K562 (cell line): ENCODE measurements around the gene SPATS1. TPM values are rescaled to one million over a fixed set of nuclear protein-coding genes. Genes with fewer than 3 reads are reported as not detected.

Experiments
- ATAC-seq: fragments of 200-7000 bp; cut with Tn5 transposase; 3 replicates; pipeline ENCODE4 v1.9.1; 2020; ENCODE audit warnings: moderate library complexity
- BruUV-seq: library from RNA; stranded (reverse); fragments of 400-500 nt; replicated peaks from 2 replicates; lab custom pipeline; 2021; lab: Mats Ljungman, UMichigan
- CTCF ChIA-PET: fragments of 300-600 bp; formaldehyde crosslinking; extraction: SDS; loops from one replicate; lab custom pipeline; 2021; ENCODE audit warnings: low intra/inter-chr PET ratio; lab: Yijun Ruan, JAX
- POLR2A ChIA-PET: fragments of 300-600, 350-650 bp; sonication (Branson Sonifier 250); formaldehyde crosslinking; extraction: SDS; loops from one replicate; lab custom pipeline; 2021; ENCODE audit warnings: antibody characterized with exemption, inconsistent platforms; lab: Yijun Ruan, JAX
- DNase-seq, 4 experiments: peaks; one replicate each; pipeline versions ENCODE4 v3.0.0 to v3.0.0-alpha.2; 2011 to 2018; ENCODE audit warnings: low spot score in 3 of 4, mixed read lengths in 3 of 4; ENCODE audit errors: extremely low read depth in 1 of 4
- FAIRE-seq: peaks from 2 replicates; lab custom pipeline; 2011; peaks lifted over from hg19 to GRCh38; lab: Jason Lieb, UNC
- H2AFZ ChIP-seq: 2 replicates; pipeline ENCODE4 v1.6.0; 2011; ENCODE audit warnings: low read depth, low read length, control low read depth, inconsistent platforms
- H3K27ac ChIP-seq: fragments of 200-600 bp; 3 replicates; pipeline ENCODE4 v1.8.0; 2011; ENCODE audit warnings: low read depth, mild to moderate bottlenecking, control low read depth, inconsistent platforms, low read length, moderate library complexity, mixed read lengths; ENCODE audit errors: extremely low read depth
- H3K27me3 ChIP-seq, 2 experiments: fragments of 300-600 bp in 1 of 2; 2 replicates in 1 of 2; 3 replicates in 1 of 2; pipeline versions ENCODE4 v1.6.0 to v1.8.0; 2011; ENCODE audit warnings: inconsistent platforms in 2 of 2, low read length in 2 of 2, mild to moderate bottlenecking in 1 of 2, mixed read lengths in 1 of 2, moderate library complexity in 1 of 2; ENCODE audit not compliant: control insufficient read depth in 2 of 2, insufficient read depth in 2 of 2
- H3K36me3 ChIP-seq: fragments of 300-600 bp; 3 replicates; pipeline ENCODE4 v1.8.0; 2011; ENCODE audit warnings: mild to moderate bottlenecking, low read length, inconsistent platforms; ENCODE audit not compliant: control insufficient read depth, insufficient read depth
- H3K4me1 ChIP-seq, 2 experiments: fragments of 200-600 bp in 1 of 2; replicated peaks in 1 of 2; 2 replicates in 1 of 2; 3 replicates in 1 of 2; pipeline versions ENCODE4 v1.5.1 to v1.8.0; 2011; ENCODE audit warnings: inconsistent platforms in 2 of 2, low read length in 2 of 2, mild to moderate bottlenecking in 1 of 2, mixed read lengths in 1 of 2, moderate library complexity in 1 of 2; ENCODE audit not compliant: control insufficient read depth in 2 of 2, insufficient read depth in 2 of 2
- H3K4me2 ChIP-seq: 2 replicates; pipeline ENCODE4 v1.6.1; 2011; ENCODE audit warnings: low read length, control low read depth, inconsistent platforms, mixed read lengths; ENCODE audit not compliant: insufficient read depth
- H3K4me3 ChIP-seq: fragments of 200-600 bp; sonication (generic), shearing (Covaris generic); 2 replicates; pipeline ENCODE4 v1.5.1; 2016; ENCODE audit warnings: control low read depth, inconsistent platforms
- H3K79me2 ChIP-seq: fragments of 200-600 bp; 3 replicates; pipeline ENCODE4 v1.8.0; 2011; ENCODE audit warnings: low read length, inconsistent platforms; ENCODE audit not compliant: control insufficient read depth, insufficient read depth
- H3K9ac ChIP-seq, 2 experiments: 2 replicates each; pipeline versions ENCODE4 v1.6.0 to v1.6.1; 2011; ENCODE audit warnings: low read depth in 2 of 2, low read length in 2 of 2, control low read depth in 1 of 2, inconsistent platforms in 1 of 2, mild to moderate bottlenecking in 1 of 2, mixed read lengths in 1 of 2; ENCODE audit not compliant: insufficient read depth in 1 of 2
- H3K9me1 ChIP-seq: one replicate; pipeline ENCODE4 v1.6.0; 2011; ENCODE audit warnings: inconsistent platforms, mild to moderate bottlenecking, low read length, moderate library complexity; ENCODE audit not compliant: control insufficient read depth, insufficient read depth
- H3K9me3 ChIP-seq: replicated peaks from 2 replicates; pipeline ENCODE4 v1.5.1; 2011; ENCODE audit warnings: low read depth, low read length, inconsistent platforms; ENCODE audit not compliant: control insufficient read depth, insufficient read depth
- H4K20me1 ChIP-seq: replicated peaks from 2 replicates; pipeline ENCODE4 v1.6.1; 2011; ENCODE audit warnings: low read length, inconsistent platforms, mixed read lengths; ENCODE audit not compliant: control insufficient read depth, insufficient read depth
- CEBPB ChIP-seq: fragments of 450-650 bp; IDR thresholded peaks from 2 replicates; pipeline ENCODE4 v1.6.1; 2016; ENCODE audit warnings: missing genetic modification characterization, missing compliant biosample characterization
- HDAC2 ChIP-seq: fragments of 450-650 bp; IDR thresholded peaks from 2 replicates; pipeline ENCODE4 v1.6.1; 2016; ENCODE audit warnings: mild to moderate bottlenecking
- HNRNPH1 ChIP-seq: fragments of 200-400 bp; formaldehyde crosslinking; optimal IDR thresholded peaks from 2 replicates; pipeline ENCODE3; 2017; ENCODE audit warnings: low read depth, mild to moderate bottlenecking, low read length, moderate library complexity
- RBM25 ChIP-seq: fragments of 200-400 bp; formaldehyde crosslinking; IDR thresholded peaks from 2 replicates; pipeline ENCODE4 v1.6.1; 2018; ENCODE audit warnings: low read length, low read depth, moderate library complexity; ENCODE audit not compliant: severe bottlenecking
- STAT5B ChIP-seq: fragments of 250-450 bp; sonication (Bioruptor Pico); IDR thresholded peaks from 2 replicates; pipeline ENCODE4 v1.8.0; 2021; ENCODE audit warnings: mild to moderate bottlenecking, inconsistent platforms
- TFAP4 ChIP-seq: sonication (generic); formaldehyde crosslinking; IDR thresholded peaks from 2 replicates; pipeline ENCODE4 v1.8.0; 2022; ENCODE audit warnings: missing genetic modification reagents, mild to moderate bottlenecking, moderate library complexity, borderline replicate concordance
- ZBTB34 ChIP-seq: fragments of 250-450 bp; sonication (Bioruptor Pico); IDR thresholded peaks from 2 replicates; pipeline ENCODE4 v1.8.0; 2021; ENCODE audit warnings: mild to moderate bottlenecking, moderate library complexity
- WGBS: fragments of 100-300 bp; shearing (Covaris generic); methylation state at CpG from one replicate; pipeline ENCODE4 v1.1.6; 2016; ENCODE audit warnings: low coverage, mixed read lengths; ENCODE audit not compliant: insufficient coverage; ENCODE audit errors: missing lambda C conversion rate; 5-methylcytosine and 5-hydroxymethylcytosine counted together
- in situ Hi-C: fragments of 300-500 bp; cut with MboI; formaldehyde crosslinking; loops from 4 replicates; pipeline ENCODE4 v1.15.0; 2018; ENCODE audit warnings: inconsistent platforms, mixed read lengths
- intact Hi-C: fragments of 100-400 bp; cut with micrococcal nuclease; formaldehyde crosslinking; loops from 2 replicates; pipeline ENCODE4 v1.14.2; 2022
- polyA plus RNA-seq, 8 experiments: library from polyadenylated mRNA; depleted of rRNA in 4 of 8; stranded (reverse) in 5 of 8; unstranded in 3 of 8; fragments of >200 nt; fragmentation: Nextera tagmentation in 2 of 8; fragmentation: Illumina TruSeq in 1 of 8; extraction: Ambion mirVana in 2 of 8; extraction: Trizol in 1 of 8; gene quantifications; 2 replicates each; pipeline versions ENCODE4 v1.2.1 to v1.2.3, GENCODE V29; 2011 to 2014; ENCODE audit warnings: inconsistent platforms in 1 of 8, missing spikeins in 1 of 8
- total RNA-seq, 7 experiments: library from RNA; depleted of rRNA in 6 of 7; stranded (reverse); fragments of >200 nt in 6 of 7; fragmentation: Illumina TruSeq in 2 of 7; extraction: Trizol in 2 of 7; gene quantifications; 2 replicates each; pipeline versions ENCODE4 v1.2.1 to v1.2.3, GENCODE V29; 2011 to 2021; ENCODE audit warnings: low replicate concordance in 1 of 7

The SPATS1 gene
- total and polyA plus RNA-seq, 9 of the 15 experiments (the other 6 are each of a cell fraction or from before 2014, with no cell fraction given) = not detected

GRCh38 chr6:44381739-44382138 lies 39.3 kb downstream of the SPATS1 start:
- POLR2A ChIA-PET = no interaction called here
- CTCF ChIA-PET = no interaction called here
- H2AFZ ChIP-seq = no peak overlapping the region
- no peak overlapping the region for H3K27ac ChIP-seq
- H3K4me2 ChIP-seq = no peak overlapping the region
- no peak overlapping the region for H3K4me3 ChIP-seq
- H3K9ac ChIP-seq = no peak overlapping the region
- no peaks in the 10 kb centered on the region for H3K9me3 ChIP-seq
- no peaks in the 10 kb centered on the region for H3K79me2 ChIP-seq
- no peaks in the 10 kb centered on the region for H3K36me3 ChIP-seq
- peaks cover 8 to 13% of the 10 kb centered on the region in 2 experiments for H3K27me3 ChIP-seq
- H3K4me1 ChIP-seq = peaks cover 0 to 5% of the 10 kb centered on the region in 2 experiments; a peak in 1 of 5 replicates
- in situ Hi-C loops (no loop called here), intact Hi-C loops (no loop called here)
- H4K20me1 ChIP-seq = no peaks in the 10 kb centered on the region
- DNase-seq (no peak), ATAC-seq (no peak), FAIRE-seq (no peak)
- TF ChIP-seq HNRNPH1 (no peak), HDAC2 (no peak), CEBPB (tag) (peak; percentile 62), TFAP4 (no peak)
- no peaks in the 10 kb centered on the region for H3K9me1 ChIP-seq
- WGBS = 9% methylated on average over 2 of the region's 2 CpGs
- BruUV-seq = no TSS peak

GRCh38 chr6:44386364-44386928 lies 44.0 kb downstream of the SPATS1 start:
- DNase-seq (peak in 1 of 4 experiments; percentile 20), ATAC-seq (no peak), FAIRE-seq (no peak)
- Histone ChIP-seq H3K27ac (peak overlapping the region; percentile 97), H3K9ac (peak overlapping the region; percentile 95 to 96), H3K4me1 (peaks cover 3 to 26% of the 10 kb centered on the region in 2 experiments; a peak in 4 of 5 replicates), H3K27me3 (peaks cover 4% of the 10 kb centered on the region in 2 experiments; a peak in 3 of 5 replicates), H4K20me1 (peaks cover 24% of the 10 kb centered on the region), H3K9me1 (no peaks in the 10 kb centered on the region), H3K4me3 (peak overlapping the region; percentile 81), H3K79me2 (peaks cover 33% of the 10 kb centered on the region), H3K4me2 (peak overlapping the region; percentile 97), H3K9me3 (no peaks in the 10 kb centered on the region), H3K36me3 (peaks cover 23% of the 10 kb centered on the region), H2AFZ (peak overlapping the region; percentile 100)
- intact Hi-C loops = no loop called here
- POLR2A ChIA-PET = interaction anchor here (0.7 to 2.9 kb wide), 8 partner anchors 9 to 70 kb away, joined by 3 to 23 read pairs (median 7); no protein-coding TSS in a partner anchor
- in situ Hi-C loops = no loop called here
- 52% methylated on average over 6 of the region's 6 CpGs for WGBS
- CTCF ChIA-PET = no interaction called here
- BruUV-seq = no TSS peak
- no peak for TF ChIP-seq STAT5B (CRISPR knock-in tag)
- TF ChIP-seq ZBTB34 = no peak
- peak; percentile 16 for TF ChIP-seq RBM25
